Inflammatory macrophage treated with lipopolysaccharide for 1 hour (primary cell): ENCODE data around the gene COMMD2.

Source experiments
- DNase-seq, 2 donors: peaks; one replicate each; pipeline ENCODE4 v3.0.0-alpha.2; 2020 to 2022

COMMD2 gene

DNA sequence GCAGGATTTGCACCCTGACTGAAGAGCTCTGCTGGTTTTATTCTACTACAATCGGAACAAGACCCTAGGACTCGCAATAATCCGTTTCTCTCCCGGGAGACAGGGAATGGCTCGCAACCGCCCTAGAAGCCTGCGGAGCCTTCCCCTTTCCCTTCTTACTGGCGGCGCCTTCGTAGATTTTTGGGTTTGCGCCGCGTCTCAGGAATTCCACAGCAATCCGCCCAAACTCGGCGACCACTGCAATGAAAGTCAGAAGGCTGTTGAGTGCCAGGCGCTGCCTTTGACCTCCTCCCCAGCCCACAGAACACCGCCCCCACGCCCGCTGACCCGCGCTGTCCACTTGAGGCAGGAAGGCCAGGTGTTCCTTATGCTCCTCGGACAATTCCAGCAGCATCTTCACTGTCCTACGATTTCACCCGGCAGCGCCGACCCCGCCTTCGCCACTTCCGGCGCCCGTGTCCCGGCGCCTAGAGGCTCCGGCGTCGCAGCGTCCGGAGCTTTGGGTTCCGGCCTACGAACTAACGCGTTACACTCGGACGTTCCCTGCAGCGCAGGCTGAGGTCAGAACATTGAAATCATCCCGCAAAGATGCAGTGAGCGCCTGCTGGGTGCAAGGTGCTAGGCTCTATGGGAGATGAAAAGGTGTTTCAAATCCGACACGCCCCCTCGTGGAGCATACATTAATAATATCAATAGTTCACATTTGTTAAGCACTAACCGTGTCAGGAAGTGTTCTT lies at the start of gene COMMD2:
Gene COMMD2, minus strand, starts transcription at position 439 of the 737 bp plus-strand sequence. Its CDS starts 45 bp downstream, at position 394.
- peak; percentile 69 to 85 for DNase-seq

DNA sequence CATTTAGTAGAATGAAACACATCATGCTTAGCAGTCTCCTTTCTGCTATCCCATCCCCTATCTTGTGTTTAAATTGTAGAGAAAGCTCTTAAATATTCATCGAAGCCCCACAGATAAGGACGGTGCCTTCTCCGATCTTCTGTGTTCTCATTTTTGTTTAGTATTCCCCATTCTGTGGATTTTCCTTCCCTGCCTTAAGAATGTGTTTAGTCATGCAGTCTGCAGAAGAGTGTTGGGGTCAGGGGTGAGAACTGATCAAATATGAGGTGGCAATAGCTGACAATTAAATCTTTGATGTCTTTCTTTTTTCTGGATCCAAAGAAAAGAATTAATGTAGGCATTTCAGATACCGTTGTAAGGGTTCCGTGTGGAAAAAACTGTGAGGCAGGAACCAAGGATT lies 49.4 kb upstream of the COMMD2 start:
- no peak for DNase-seq

- DNase-seq, result peak in 1 of 2 donors; percentile 47
These were observed 48.9 kb upstream of the COMMD2 start for GRCh38 chr3:149801195-149801594.

- DNase-seq, result no peak
These were observed 48.4 kb upstream of the COMMD2 start for GRCh38 chr3:149800693-149801092.

DNA sequence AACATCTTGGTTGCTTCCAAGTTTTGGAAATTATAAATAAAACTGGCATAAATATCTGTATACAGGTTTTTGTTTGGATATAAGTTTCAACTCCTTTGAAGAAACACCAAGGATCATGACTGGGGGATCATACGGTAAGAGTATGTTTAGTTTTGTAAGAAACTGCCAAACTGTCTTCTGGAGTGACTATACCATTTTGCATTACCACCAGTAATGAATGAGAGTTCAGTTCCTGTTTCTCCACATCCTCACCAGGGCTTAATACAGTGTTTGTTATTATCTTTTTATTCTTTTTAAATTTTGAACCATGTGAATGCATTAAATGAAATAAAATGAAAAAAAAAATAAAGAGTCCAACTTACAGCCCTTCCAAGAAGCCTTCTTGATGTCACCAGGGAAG lies 43.7 kb upstream of the COMMD2 start:
- DNase-seq, result no peak

DNA sequence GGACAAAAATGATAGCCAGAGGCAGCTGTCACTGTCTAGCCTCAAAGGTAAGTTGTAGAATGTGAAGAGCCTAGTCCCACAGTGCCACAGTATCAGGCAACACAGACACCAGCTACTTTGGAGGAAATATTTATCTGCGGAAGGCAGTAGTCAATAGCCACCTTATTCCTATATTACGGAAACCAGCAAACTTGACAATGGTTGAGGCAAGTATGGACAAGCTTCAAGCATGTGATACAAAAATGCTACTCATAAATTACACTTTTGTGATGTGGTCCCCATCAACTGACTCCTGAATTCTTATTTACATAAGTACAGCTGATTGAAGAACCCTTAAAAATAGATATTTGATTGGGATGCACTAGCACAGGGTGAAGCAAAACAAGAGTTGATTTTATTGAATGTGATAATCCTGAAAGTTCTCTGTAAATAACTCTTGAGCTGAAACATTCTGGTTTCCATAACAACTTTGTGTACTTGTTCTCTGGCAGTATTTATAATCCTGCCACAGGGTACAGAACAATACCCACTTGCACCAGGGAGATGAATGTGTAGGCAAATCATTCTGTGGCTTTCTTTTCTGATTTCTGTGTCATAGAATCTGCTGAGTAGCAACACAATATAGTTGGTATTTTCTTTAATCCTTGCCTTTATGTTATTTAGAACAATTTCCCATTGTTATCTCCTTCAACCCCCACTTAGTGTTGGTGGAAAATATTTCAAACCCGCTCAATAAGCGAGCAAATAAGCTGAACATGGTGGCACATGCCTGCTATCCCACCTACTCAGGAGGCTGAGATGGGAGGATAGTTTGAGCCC lies 40.4 kb upstream of the COMMD2 start, which contains the start of gene ANKUB1:
Gene ANKUB1, minus strand, starts transcription at position 103 of the 819 bp plus-strand sequence. CDS start 188 bp downstream, outside the sequence.
- no peak for DNase-seq

GRCh38 chr3:149790698-149791097 lies 38.4 kb upstream of the COMMD2 start:
- DNase-seq, result no peak

- peak in 1 of 2 donors; percentile 24 for DNase-seq
These were observed 38.0 kb upstream of the COMMD2 start for GRCh38 chr3:149790268-149790667.

DNA sequence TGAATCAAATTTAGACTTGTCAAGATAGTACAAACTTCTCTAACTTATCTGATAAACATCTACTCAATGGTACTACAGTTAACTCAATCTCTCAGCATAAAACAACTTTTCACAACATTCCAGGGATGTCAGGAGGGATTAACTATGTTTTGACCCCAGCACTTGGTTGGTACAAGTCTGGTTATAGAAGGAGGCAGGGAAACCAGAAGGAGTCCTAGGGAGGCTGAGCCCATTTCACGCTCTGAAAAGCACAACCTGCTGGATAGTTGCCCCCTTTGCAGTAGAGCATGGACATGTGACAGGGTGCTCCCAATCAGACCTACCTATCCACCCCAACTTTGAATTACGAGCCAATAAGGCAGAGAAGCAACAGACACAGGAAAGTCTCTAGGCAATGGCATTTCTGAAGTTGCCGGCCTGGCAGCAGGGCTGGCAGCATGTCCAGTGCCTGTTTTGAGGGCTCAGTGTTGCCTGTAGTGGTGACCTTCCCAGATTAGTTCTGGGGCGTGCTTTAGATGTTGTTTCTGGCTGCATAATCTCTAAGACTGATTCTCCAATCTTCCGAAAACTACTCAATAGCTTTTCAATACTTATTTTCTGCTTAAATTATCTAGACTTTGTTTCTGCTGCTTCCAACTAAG lies 31.9 kb upstream of the COMMD2 start:
- no peak for DNase-seq

- DNase-seq, result peak; percentile 64 to 76
These were observed 31.3 kb upstream of the COMMD2 start for GRCh38 chr3:149783576-149783975.

GRCh38 chr3:149781741-149782140 lies 29.5 kb upstream of the COMMD2 start:
- peak in 1 of 2 donors; percentile 31 for DNase-seq

GRCh38 chr3:149781211-149781610 lies 28.9 kb upstream of the COMMD2 start:
- DNase-seq, result peak; percentile 72 to 86

GRCh38 chr3:149777414-149778214 lies 25.3 kb upstream of the COMMD2 start:
- no peak for DNase-seq

DNA sequence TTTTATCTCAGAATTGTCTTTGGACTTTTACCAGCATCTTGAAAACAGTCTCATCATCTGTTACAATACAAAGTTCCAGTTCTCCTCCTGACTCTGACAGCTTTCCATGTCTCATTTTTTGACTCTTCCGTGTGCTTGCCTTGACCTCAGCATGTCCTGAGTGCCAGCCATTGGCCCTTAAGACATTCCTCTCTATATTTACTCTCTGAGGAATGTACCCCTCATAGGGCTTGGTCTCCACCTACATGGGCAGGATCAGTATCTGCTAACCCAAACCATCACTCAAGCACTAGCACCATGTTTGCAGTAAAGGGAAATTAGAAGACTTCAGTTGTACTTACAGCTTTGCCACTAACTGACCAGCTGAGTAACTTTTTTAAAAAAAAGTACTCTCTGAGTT lies 23.9 kb upstream of the COMMD2 start:
- no peak for DNase-seq

- no peak for DNase-seq
These were observed 20.6 kb upstream of the COMMD2 start for GRCh38 chr3:149772861-149773260.

- peak in 1 of 2 donors; percentile 68 for DNase-seq
These were observed 19.5 kb upstream of the COMMD2 start for GRCh38 chr3:149771652-149772271.

DNA sequence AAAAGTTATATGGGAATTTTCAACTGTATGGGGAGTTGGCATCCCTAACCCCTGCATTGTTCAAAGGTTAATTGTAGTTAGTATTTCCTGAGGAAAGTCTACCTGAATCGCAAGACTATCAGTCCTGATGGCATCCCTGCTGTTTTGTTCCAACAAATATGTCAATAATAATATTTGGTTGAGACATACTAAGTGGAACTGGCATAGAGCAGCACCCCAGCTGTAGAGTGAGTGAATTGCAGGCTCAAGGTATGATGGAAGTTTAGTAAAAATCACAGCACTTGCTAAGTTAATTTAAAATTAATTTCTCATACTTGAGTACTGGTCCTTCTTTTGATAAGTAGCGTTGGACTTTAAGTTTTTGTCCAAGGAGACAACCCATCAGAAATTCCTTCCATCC lies 18.0 kb upstream of the COMMD2 start:
- no peak for DNase-seq

- no peak for DNase-seq
These were observed 16.4 kb upstream of the COMMD2 start for GRCh38 chr3:149768704-149769103.

GRCh38 chr3:149767720-149768119 lies 15.4 kb upstream of the COMMD2 start:
- DNase-seq, result no peak

- DNase-seq, result peak; percentile 39 to 63
These were observed 13.6 kb upstream of the COMMD2 start for GRCh38 chr3:149765762-149766334.

DNA sequence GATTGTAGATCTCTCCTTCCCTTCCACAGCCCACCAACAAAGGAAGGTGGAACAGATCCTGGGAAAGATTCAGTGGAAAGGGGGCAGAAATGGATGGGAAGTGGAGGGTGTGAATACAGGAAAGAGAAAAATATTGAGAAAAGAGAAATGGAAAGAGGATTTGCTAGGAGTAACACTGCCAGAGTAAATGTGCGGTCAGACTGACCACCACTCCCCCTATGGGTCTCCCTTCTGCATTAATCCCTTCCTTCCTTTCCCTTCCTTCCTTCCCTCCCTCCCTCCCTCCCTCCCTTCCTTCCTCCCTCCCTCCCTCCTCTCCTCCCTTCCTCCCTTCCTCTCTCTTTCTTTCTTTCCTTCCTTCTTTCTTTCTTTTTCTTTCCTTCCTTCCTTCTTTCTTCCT lies 12.0 kb upstream of the COMMD2 start:
- DNase-seq, result no peak
